Stimulated activated CD8-positive, alpha-beta memory T cell treated with anti-CD3 and anti-CD28 coated beads, Interleukin-12 subunit alpha, Interleukin-12 subunit beta, amount 100 ng/mL, for 4 hours (primary cell): ENCODE measurements around the gene MMP23B.

Source experiments
- DNase-seq: peaks from one replicate; pipeline ENCODE4 v3.0.0-alpha.2; 2020; ENCODE audit warnings: low read depth

Gene MMP23B

GRCh38 chr1:1602968-1603506 lies 28.9 kb upstream of the MMP23B start:
- DNase-seq, result no peak

- no peak for DNase-seq
These were observed 28.2 kb upstream of the MMP23B start for GRCh38 chr1:1603671-1604373.

- DNase-seq, result no peak
These were observed 27.5 kb upstream of the MMP23B start for GRCh38 chr1:1604374-1605033.

GRCh38 chr1:1605034-1605591 lies 26.9 kb upstream of the MMP23B start:
- no peak for DNase-seq

GRCh38 chr1:1605724-1606123 lies 26.2 kb upstream of the MMP23B start:
- no peak for DNase-seq

- no peak for DNase-seq
These were observed 25.7 kb upstream of the MMP23B start for GRCh38 chr1:1606232-1606631.

GRCh38 chr1:1609822-1610485 lies 22.0 kb upstream of the MMP23B start:
- DNase-seq, result no peak

- DNase-seq, result no peak
These were observed 21.2 kb upstream of the MMP23B start for GRCh38 chr1:1610796-1611195.

- no peak for DNase-seq
These were observed 19.9 kb upstream of the MMP23B start for GRCh38 chr1:1612104-1612400.

GRCh38 chr1:1613509-1614082 lies 18.4 kb upstream of the MMP23B start:
- DNase-seq, result no peak

GRCh38 chr1:1614204-1614953 lies 17.6 kb upstream of the MMP23B start:
- peak; percentile 34 for DNase-seq

GRCh38 chr1:1614954-1615255 lies 17.1 kb upstream of the MMP23B start:
- DNase-seq, result no peak

GRCh38 chr1:1615256-1616044 lies 16.5 kb upstream of the MMP23B start, which contains the start of gene MIB2:
Gene MIB2, plus strand, starts transcription at chr1:1615500. Its CDS starts 7,953 bp downstream, at chr1:1623453.
- peak; percentile 96 for DNase-seq

- no peak for DNase-seq
These were observed 15.8 kb upstream of the MMP23B start for GRCh38 chr1:1616045-1616790.

GRCh38 chr1:1616838-1617237 lies 15.1 kb upstream of the MMP23B start:
- DNase-seq, result no peak

- DNase-seq, result no peak
These were observed 14.5 kb upstream of the MMP23B start for GRCh38 chr1:1617516-1617915.

- DNase-seq, result no peak
These were observed 14.0 kb upstream of the MMP23B start for GRCh38 chr1:1617925-1618324.

- no peak for DNase-seq
These were observed 13.4 kb upstream of the MMP23B start for GRCh38 chr1:1618396-1619068.

GRCh38 chr1:1619917-1620361 lies 12.0 kb upstream of the MMP23B start:
- no peak for DNase-seq
